H1 (cell line): ENCODE measurements around the gene ANKFY1. TPM values are rescaled to one million over a fixed set of nuclear protein-coding genes. Genes with fewer than 3 reads are reported as not detected.

Experiments
- CHD7 ChIP-seq: fragments of 300-600 bp; sonication (generic); IDR thresholded peaks from 2 replicates; pipeline ENCODE4 v1.7.1; 2012; ENCODE audit warnings: low read length, moderate library complexity, mild to moderate bottlenecking, inconsistent platforms; ENCODE audit not compliant: insufficient replicate concordance
- EGR1 ChIP-seq: IDR thresholded peaks from 2 replicates; pipeline ENCODE4 v1.6.1; 2011; ENCODE audit warnings: low read depth, low read length, borderline replicate concordance
- FOSL1 ChIP-seq: IDR thresholded peaks from 2 replicates; pipeline ENCODE4 v1.6.1; 2011; ENCODE audit warnings: mild to moderate bottlenecking, low read depth, low read length, moderate library complexity; ENCODE audit not compliant: insufficient read depth
- polyA plus RNA-seq, 7 experiments: library from polyadenylated mRNA; depleted of rRNA in 3 of 7; stranded (reverse) in 5 of 7; unstranded in 2 of 7; fragments of >200 nt in 5 of 7; fragments of 200-250 nt in 2 of 7; gene quantifications; 1 replicate in 5 of 7; 2 replicates in 1 of 7; 4 replicates in 1 of 7; pipeline versions ENCODE4 v1.2.1 to v1.2.3, GENCODE V29; 2011 to 2013; ENCODE audit warnings: missing spikeins in 2 of 7, mixed read lengths in 2 of 7
- total RNA-seq: library from RNA; stranded (reverse); fragmentation: NEBNext Ultra II Directional; extraction: Animal tissue kit (Norgen Biotek cat#: 25700); gene quantifications from 2 replicates; pipeline ENCODE4 v1.2.1, GENCODE V29; 2021

Gene ANKFY1
- total and polyA plus RNA-seq, 2 of the 8 experiments (the other 6 are each of a cell fraction or from before 2014, with no cell fraction given): 28.3 to 45.3 TPM

- no peak for TF ChIP-seq CHD7
- no peak for TF ChIP-seq FOSL1
- no peak for TF ChIP-seq EGR1
Observed at GRCh38 chr17:4269915-4270314, 6.1 kb upstream of the ANKFY1 start (continued).
